GM12878 (cell line): ENCODE measurements around the gene EED. TPM values are rescaled to one million over a fixed set of nuclear protein-coding genes. Genes with fewer than 3 reads are reported as not detected.
A peak's percentile ranks its signal among the peaks of the same experiment; 100 is the strongest.

Experiments
- ATAC-seq: fragments of 200-7000 bp; cut with Tn5 transposase; 3 replicates; pipeline ENCODE4 v1.9.1; 2020; ENCODE audit warnings: mild to moderate bottlenecking, moderate library complexity
- BruUV-seq: library from RNA; stranded (reverse); fragments of 400-500 nt; replicated peaks from 2 replicates; lab custom pipeline; 2021; lab: Mats Ljungman, UMichigan
- CTCF ChIA-PET: fragments of 300-600 bp; sonication (Branson Sonifier 250); formaldehyde crosslinking; extraction: SDS; loops from one replicate; lab custom pipeline; 2021; ENCODE audit warnings: inconsistent platforms; lab: Yijun Ruan, JAX
- POLR2A ChIA-PET: fragments of 350-600 bp; formaldehyde crosslinking; extraction: SDS; loops from one replicate; lab custom pipeline; 2021; ENCODE audit warnings: inconsistent platforms; lab: Charles Lee
- RAD21 ChIA-PET: fragments of 300-600 bp; sonication (Branson Sonifier 250); formaldehyde crosslinking; loops from one replicate; lab custom pipeline; 2023; ENCODE audit warnings: antibody characterized with exemption; ENCODE audit not compliant: unreplicated experiment; lab: Charles Lee
- SMC1A ChIA-PET: fragments of 300-600 bp; sonication (Branson Sonifier 250); formaldehyde crosslinking; loops from one replicate; lab custom pipeline; 2023; ENCODE audit not compliant: unreplicated experiment, uncharacterized antibody; lab: Charles Lee
- DNase-seq: peaks from one replicate; pipeline ENCODE4 v3.0.0-alpha.2; 2011; ENCODE audit warnings: low read depth, low spot score
- FAIRE-seq: peaks from 3 replicates; lab custom pipeline; 2011; peaks lifted over from hg19 to GRCh38; lab: Jason Lieb, UNC
- H2AFZ ChIP-seq: 2 replicates; pipeline ENCODE4 v1.6.0; 2011; ENCODE audit warnings: low read depth, low read length, control low read depth; ENCODE audit not compliant: control insufficient read depth
- H3K27ac ChIP-seq: 2 replicates; pipeline ENCODE4 v1.5.1; 2011; ENCODE audit warnings: control low read depth; ENCODE audit not compliant: control insufficient read depth, insufficient read depth
- H3K27me3 ChIP-seq, 2 experiments: replicated peaks in 1 of 2; 2 replicates each; pipeline versions ENCODE4 v1.6.0 to v1.6.1; 2011; ENCODE audit warnings: low read length in 1 of 2; ENCODE audit not compliant: control insufficient read depth in 2 of 2, insufficient read depth in 2 of 2
- H3K36me3 ChIP-seq, 2 experiments: 2 replicates each; pipeline ENCODE4 v1.5.1; 2011; ENCODE audit warnings: low read length in 1 of 2; ENCODE audit not compliant: control insufficient read depth in 2 of 2, insufficient read depth in 2 of 2
- H3K4me1 ChIP-seq: 2 replicates; pipeline ENCODE4 v1.6.1; 2011; ENCODE audit warnings: mild to moderate bottlenecking, low read length, moderate library complexity, mixed read lengths; ENCODE audit not compliant: control insufficient read depth, insufficient read depth
- H3K4me2 ChIP-seq: 2 replicates; pipeline ENCODE4 v1.6.0; 2011; ENCODE audit warnings: control low read depth; ENCODE audit not compliant: control insufficient read depth, insufficient read depth
- H3K4me3 ChIP-seq: fragments of 200-600 bp; sonication (generic); 2 replicates; pipeline ENCODE4 v1.5.1; 2016
- H3K79me2 ChIP-seq: 2 replicates; pipeline ENCODE4 v1.6.0; 2011; ENCODE audit warnings: low read length; ENCODE audit not compliant: control insufficient read depth, insufficient read depth
- H3K9ac ChIP-seq: 2 replicates; pipeline ENCODE4 v1.8.0; 2011; ENCODE audit warnings: low read length, control low read depth, mixed read lengths; ENCODE audit not compliant: control insufficient read depth, insufficient read depth
- H3K9me3 ChIP-seq: replicated peaks from 3 replicates; pipeline ENCODE4 v1.5.1; 2011; ENCODE audit warnings: mild to moderate bottlenecking, low read length; ENCODE audit not compliant: control insufficient read depth, insufficient read depth
- H4K20me1 ChIP-seq: 2 replicates; pipeline ENCODE4 v1.6.0; 2011; ENCODE audit not compliant: control insufficient read depth, insufficient read depth
- ASH2L ChIP-seq: fragments of 300-600, 200-600 bp; sonication (generic); IDR thresholded peaks from 2 replicates; pipeline ENCODE4 v1.6.1; 2017; ENCODE audit warnings: low read depth, mild to moderate bottlenecking, borderline replicate concordance
- CHD2 ChIP-seq: IDR thresholded peaks from 2 replicates; pipeline ENCODE4 v1.6.1; 2011; ENCODE audit warnings: low read depth, low read length, improper control_type of control experiment, borderline replicate concordance
- CHD4 ChIP-seq: fragments of 200-600 bp; sonication (generic); IDR thresholded peaks from 2 replicates; pipeline ENCODE4 v1.6.1; 2016; ENCODE audit warnings: mild to moderate bottlenecking
- CTCF ChIP-seq, 3 experiments: IDR thresholded peaks in 2 of 3; conservative IDR thresholded peaks in 1 of 3; 2 replicates each; pipeline ENCODE4 v1.5.1; 2011; ENCODE audit warnings: low read depth in 3 of 3, low read length in 3 of 3, mild to moderate bottlenecking in 3 of 3, control low read depth in 2 of 3, moderate library complexity in 2 of 3, inconsistent platforms in 1 of 3, mixed read lengths in 1 of 3; ENCODE audit not compliant: control insufficient read depth in 2 of 3, insufficient read depth in 1 of 3; ENCODE audit errors: extremely low read depth in 1 of 3
- EED ChIP-seq: sonication (generic); IDR thresholded peaks from 2 replicates; pipeline ENCODE4 v1.6.1; 2016; ENCODE audit warnings: antibody characterized with exemption, low read depth
- ESRRA ChIP-seq: IDR thresholded peaks from 2 replicates; pipeline ENCODE4 v1.6.1; 2012; ENCODE audit warnings: mild to moderate bottlenecking, low read length, improper control_type of control experiment
- MXI1 ChIP-seq: fragments of 150-350 bp; IDR thresholded peaks from 2 replicates; pipeline ENCODE4 v1.6.1; 2011; ENCODE audit warnings: low read depth, mild to moderate bottlenecking, inconsistent platforms, low read length, improper control_type of control experiment
- ZBED1 ChIP-seq: IDR thresholded peaks from 2 replicates; pipeline ENCODE4 v1.6.1; 2016; ENCODE audit warnings: borderline replicate concordance
- WGBS: methylation state at CpG from one replicate; pipeline ENCODE4 v1.1.6; 2016; ENCODE audit warnings: low lambda C conversion rate; ENCODE audit not compliant: insufficient replicate concordance, insufficient coverage; ENCODE audit errors: missing lambda C conversion rate; 5-methylcytosine and 5-hydroxymethylcytosine counted together
- in situ Hi-C: fragments of 300-500 bp; cut with MboI; formaldehyde crosslinking; loops from 9 replicates; pipeline ENCODE4 v1.14.3; 2018; ENCODE audit warnings: mixed read lengths
- intact Hi-C: fragments of 100-400 bp; cut with micrococcal nuclease; formaldehyde crosslinking; loops from one replicate; pipeline ENCODE4 v1.14.2; 2022; ENCODE audit not compliant: unreplicated experiment
- polyA plus RNA-seq, 11 experiments: library from polyadenylated mRNA; depleted of rRNA in 4 of 11; unstranded in 6 of 11; stranded (reverse) in 5 of 11; fragments of >200 nt; fragmentation: Nextera tagmentation in 4 of 11; fragmentation: Illumina TruSeq in 1 of 11; extraction: Ambion mirVana in 4 of 11; extraction: Trizol in 1 of 11; gene quantifications; 1 replicate in 1 of 11; 2 replicates in 10 of 11; pipeline versions ENCODE4 v1.2.1 to v1.2.3, GENCODE V29; 2011 to 2016; ENCODE audit warnings: inconsistent platforms in 2 of 11, missing spikeins in 2 of 11, low read depth in 1 of 11
- total RNA-seq, 4 experiments: library from RNA; depleted of rRNA in 3 of 4; stranded (reverse); fragments of >200 nt in 3 of 4; fragmentation: Illumina TruSeq in 1 of 4; extraction: Trizol in 1 of 4; gene quantifications; 2 replicates each; pipeline versions ENCODE4 v1.2.1 to v1.2.3, GENCODE V29; 2013 to 2021

EED gene
- total and polyA plus RNA-seq, 10 of the 15 experiments (the other 5 are each of a cell fraction or from before 2014, with no cell fraction given): 41.5 to 140 (median 72.2) TPM

GRCh38 chr11:86274999-86275398 is 30.4 kb downstream of the EED start:
- SMC1A ChIA-PET: interaction anchor here (1.2 to 2.0 kb wide), 5 partner anchors 10 to 233 kb away, joined by 3 to 7 read pairs (median 3); no protein-coding TSS in a partner anchor
- ATAC-seq (no peak), FAIRE-seq (no peak), DNase-seq (no peak)
- RAD21 ChIA-PET: interaction anchor here (0.6 kb wide), 1 partner anchor 233 kb away, joined by 3 read pairs; no protein-coding TSS in a partner anchor
- in situ Hi-C loops (no loop called here), intact Hi-C loops (no loop called here)
- WGBS: 100% methylated on average over 4 of the region's 4 CpGs
- no TSS peak for BruUV-seq
- Histone ChIP-seq H4K20me1 (no peaks in the 10 kb centered on the region), H3K4me3 (no peak overlapping the region), H3K9ac (no peak overlapping the region), H3K27me3 (no peaks in the 10 kb centered on the region), H3K79me2 (peaks cover 47% of the 10 kb centered on the region), H3K4me1 (0 out of 2 replicates have a peak, but pooled peaks cover 3% of the 10 kb centered on the region), H2AFZ (no peak overlapping the region), H3K4me2 (no peak overlapping the region), H3K27ac (no peak overlapping the region; the same call in 1 of the 2 replicates), H3K9me3 (peaks cover 2% of the 10 kb centered on the region; the same call in 2 of the 3 replicates), H3K36me3 (peaks cover 2 to 42% of the 10 kb centered on the region in 2 experiments)
- CTCF ChIA-PET: interaction anchor here (0.7 to 1.9 kb wide), 9 partner anchors 8 to 234 kb away, joined by 3 to 9 read pairs (median 4); partner anchors contain the start of gene PICALM
- POLR2A ChIA-PET: no interaction called here
- TF ChIP-seq CHD2: no peak
- TF ChIP-seq ZBED1: no peak
- TF ChIP-seq CHD4: no peak
- TF ChIP-seq, all 136 proteins: peak for 0

- peaks cover 40% of the 10 kb centered on the region for H3K79me2 ChIP-seq
- H3K4me1 ChIP-seq: 0 out of 2 replicates have a peak, but pooled peaks cover 3% of the 10 kb centered on the region
- in situ Hi-C loops: no loop called here
- intact Hi-C loops: no loop called here
- H2AFZ ChIP-seq: no peak overlapping the region
- POLR2A ChIA-PET: no interaction called here
- RAD21 ChIA-PET: interaction anchor here (0.6 kb wide), 1 partner anchor 234 kb away, joined by 3 read pairs; no protein-coding TSS in a partner anchor
- TF ChIP-seq MXI1 (no peak), ASH2L (no peak), ESRRA (no peak), EED (no peak), CTCF (IDR thresholded peaks at IDR 0.05 in 2 of 3, conservative IDR thresholded peaks at IDR 0.05 in 1 of 3; ENCODE audit: control insufficient read depth in 2 of 3, extremely low read depth in 1 of 3, insufficient read depth in 1 of 3, low read depth in 3 of 3, low read length in 3 of 3) (peak in 1 of 3 experiments; percentile 24; a peak in 2 of 6 replicates)
- H3K9ac ChIP-seq: no peak overlapping the region
- no peaks in the 10 kb centered on the region for H3K27me3 ChIP-seq
- H3K4me3 ChIP-seq: no peak overlapping the region
- no peak for FAIRE-seq
- H3K9me3 ChIP-seq: peaks cover 2% of the 10 kb centered on the region; the same call in 2 of the 3 replicates
- peak; percentile 82 for ATAC-seq
- no peaks in the 10 kb centered on the region for H4K20me1 ChIP-seq
- CTCF ChIA-PET: interaction anchor here (0.7 to 1.9 kb wide), 8 partner anchors 9 to 235 kb away, joined by 3 to 9 read pairs (median 4); no protein-coding TSS in a partner anchor
- SMC1A ChIA-PET: interaction anchor here (1.4 to 2.0 kb wide), 4 partner anchors 12 to 234 kb away, joined by 3 to 7 read pairs (median 4); no protein-coding TSS in a partner anchor
- H3K27ac ChIP-seq: no peak overlapping the region; the same call in 1 of the 2 replicates
- no TSS peak for BruUV-seq
- peaks cover 2 to 41% of the 10 kb centered on the region in 2 experiments for H3K36me3 ChIP-seq
- 22% methylated on average over 2 of the region's 2 CpGs for WGBS
- DNase-seq: no peak
- no peak overlapping the region for H3K4me2 ChIP-seq
These were observed 31.2 kb downstream of the EED start for GRCh38 chr11:86275493-86276370.
